Body of pancreas (tissue), 4 donors: ENCODE data around the gene PDLIM7. TPM values are rescaled to one million over a fixed set of nuclear protein-coding genes. Genes with fewer than 3 reads are reported as not detected.

Source experiments
- ATAC-seq: fragments of 150-250 bp; one replicate; pipeline ENCODE4 v1.9.1; 2016
- DNase-seq, 4 donors: peaks; one replicate each; pipeline ENCODE4 v3.0.0-alpha.2; 2019
- H3K27ac ChIP-seq, 4 donors: fragments of 200-600 bp; sonication (generic); 1 replicate in 3 of 4; 2 replicates in 1 of 4; pipeline versions ENCODE4 v1.5.1 to v1.6.1; 2016 to 2019; ENCODE audit warnings: mild to moderate bottlenecking in 1 of 4, mixed read lengths in 1 of 4, moderate library complexity in 1 of 4
- H3K27me3 ChIP-seq, 2 donors: fragments of 200-600 bp; sonication (generic); one replicate each; pipeline ENCODE4 v1.6.0; 2016; ENCODE audit warnings: mild to moderate bottlenecking in 1 of 2
- H3K36me3 ChIP-seq, 2 donors: fragments of 200-600 bp; sonication (generic); replicated peaks in 1 of 2; 2 replicates each; pipeline ENCODE4 v1.5.1; 2016; ENCODE audit warnings: low read depth in 2 of 2; ENCODE audit not compliant: insufficient read depth in 1 of 2
- H3K4me1 ChIP-seq: fragments of 200-600 bp; sonication (generic); one replicate; pipeline ENCODE4 v1.6.0; 2016
- H3K4me3 ChIP-seq, 2 donors: fragments of 200-600 bp; sonication (generic); 1 replicate in 1 of 2; 2 replicates in 1 of 2; pipeline ENCODE4 v1.5.1; 2016 to 2019
- H3K9me3 ChIP-seq, 3 donors: fragments of 200-600 bp; sonication (generic); 1 replicate in 2 of 3; 2 replicates in 1 of 3; pipeline ENCODE4 v1.5.1; 2016
- CTCF ChIP-seq, 7 experiments: fragments of 450-650 bp in 4 of 7; fragments of 200-600 bp in 3 of 7; sonication (generic) in 3 of 7; IDR thresholded peaks; one replicate each; pipeline ENCODE4 v1.5.1; 2016 to 2019; ENCODE audit warnings: antibody characterized with exemption in 7 of 7
- POLR2A ChIP-seq, 3 donors: fragments of 450-650 bp; IDR thresholded peaks; one replicate each; pipeline ENCODE4 v1.6.1; 2016; ENCODE audit warnings: antibody characterized with exemption in 3 of 3, mild to moderate bottlenecking in 2 of 3
- WGBS, 2 donors: methylation state at CpG; one replicate each; pipeline ENCODE4 v1.1.5; 2017; 5-methylcytosine and 5-hydroxymethylcytosine counted together
- intact Hi-C: fragments of 100-400 bp; cut with DNase I; formaldehyde crosslinking; loops from one replicate; pipeline ENCODE4 v1.15.1; 2023
- total RNA-seq, 2 donors: library from RNA; depleted of rRNA; stranded (reverse); fragments of >200 nt; gene quantifications; one replicate each; pipeline ENCODE4 v1.1.0, GENCODE V29; 2016

PDLIM7 gene
- total RNA-seq, 2 donors from 2014 or later: 7.3 to 15.8 TPM

GRCh38 chr5:177490992-177491391 is 6.4 kb downstream of the PDLIM7 start:
- Histone ChIP-seq H3K4me3 (no peak overlapping the region), H3K27me3 (no peaks in the 10 kb centered on the region), H3K9me3 (no peaks in the 10 kb centered on the region), H3K36me3 (no peaks in the 10 kb centered on the region), H3K4me1 (peaks cover 11% of the 10 kb centered on the region), H3K27ac (no peak overlapping the region)
- TF ChIP-seq CTCF (IDR thresholded peaks at IDR 0.05): no peak
- no peak for TF ChIP-seq POLR2A (IDR thresholded peaks at IDR 0.05)
- no peak for DNase-seq
- no peak for ATAC-seq
- intact Hi-C loops: no loop called here
- WGBS, 2 donors: 93 to 94% methylated on average over 16 of the region's 16 CpGs

- intact Hi-C loops: no loop called here
- WGBS, 2 donors: 90 to 92% methylated on average over 15 of the region's 15 CpGs
- no peaks in the 10 kb centered on the region for H3K27me3 ChIP-seq
- no peak for DNase-seq
- no peaks in the 10 kb centered on the region for H3K36me3 ChIP-seq
- H3K9me3 ChIP-seq: no peaks in the 10 kb centered on the region
- no peak overlapping the region for H3K4me3 ChIP-seq
- ATAC-seq: no peak
- no peak overlapping the region for H3K27ac ChIP-seq
- no peak for TF ChIP-seq CTCF (IDR thresholded peaks at IDR 0.05)
- TF ChIP-seq POLR2A (IDR thresholded peaks at IDR 0.05): no peak
- peaks cover 9% of the 10 kb centered on the region for H3K4me1 ChIP-seq
Observed at GRCh38 chr5:177490311-177490991, 7.0 kb downstream of the PDLIM7 start.

GRCh38 chr5:177489119-177489716 is 8.2 kb downstream of the PDLIM7 start:
- no peak for ATAC-seq
- TF ChIP-seq CTCF (IDR thresholded peaks at IDR 0.05) (no peak), POLR2A (IDR thresholded peaks at IDR 0.05) (no peak)
- Histone ChIP-seq H3K4me3 (no peak overlapping the region), H3K9me3 (no peaks in the 10 kb centered on the region), H3K27me3 (no peaks in the 10 kb centered on the region), H3K27ac (no peak overlapping the region), H3K36me3 (no peaks in the 10 kb centered on the region), H3K4me1 (peaks cover 2% of the 10 kb centered on the region)
- DNase-seq: no peak
- WGBS, 2 donors: 72 to 80% methylated on average over 13 to 26 of the region's 26 CpGs
- intact Hi-C loops: no loop called here

GRCh38 chr5:177487975-177488374 is 9.4 kb downstream of the PDLIM7 start:
- Histone ChIP-seq H3K4me3 (no peak overlapping the region), H3K27me3 (no peaks in the 10 kb centered on the region), H3K4me1 (no peaks in the 10 kb centered on the region), H3K36me3 (no peaks in the 10 kb centered on the region), H3K27ac (no peak overlapping the region), H3K9me3 (no peaks in the 10 kb centered on the region)
- DNase-seq (no peak), ATAC-seq (no peak)
- WGBS, 2 donors: 89 to 91% methylated on average over 14 to 15 of the region's 15 CpGs
- intact Hi-C loops: no loop called here
- TF ChIP-seq POLR2A (IDR thresholded peaks at IDR 0.05) (no peak), CTCF (IDR thresholded peaks at IDR 0.05) (no peak)

- no peak for TF ChIP-seq POLR2A (IDR thresholded peaks at IDR 0.05)
- no peak for TF ChIP-seq CTCF (IDR thresholded peaks at IDR 0.05)
Observed at GRCh38 chr5:177487144-177487543, 10.3 kb downstream of the PDLIM7 start.

More at GRCh38 chr5:177487144-177487543, 10.3 kb downstream of the PDLIM7 start:
- H3K4me3 ChIP-seq: no peak overlapping the region
- ATAC-seq: no peak
- intact Hi-C loops: no loop called here
- no peaks in the 10 kb centered on the region for H3K27me3 ChIP-seq
- WGBS, 2 donors: 89 to 90% methylated on average over 8 of the region's 8 CpGs
- no peak for DNase-seq
- no peak overlapping the region for H3K27ac ChIP-seq
- no peaks in the 10 kb centered on the region for H3K4me1 ChIP-seq
- no peaks in the 10 kb centered on the region for H3K9me3 ChIP-seq
- no peaks in the 10 kb centered on the region for H3K36me3 ChIP-seq
